H9 (cell line): Measurements from ENCODE around the gene ZNF467. TPM values are rescaled to one million over a fixed set of nuclear protein-coding genes. Genes with fewer than 3 reads are reported as not detected.

Experiments
- DNase-seq: peaks from one replicate; pipeline ENCODE4 v3.0.0-alpha.2; 2017
- H2AFZ ChIP-seq: one replicate; pipeline ENCODE4 v1.6.1; 2013; ENCODE audit warnings: mild to moderate bottlenecking, low read length, control low read depth, moderate library complexity
- H2AK5ac ChIP-seq: 2 replicates; pipeline ENCODE4 v1.6.1; 2013; ENCODE audit warnings: low read length, control low read depth, mixed read lengths; ENCODE audit not compliant: insufficient read length
- H2BK120ac ChIP-seq: one replicate; pipeline ENCODE4 v1.6.1; 2013; ENCODE audit warnings: low read depth, mild to moderate bottlenecking, low read length, control low read depth, inconsistent platforms; ENCODE audit not compliant: poor library complexity, severe bottlenecking
- H2BK12ac ChIP-seq: 2 replicates; pipeline ENCODE4 v1.6.1; 2013; ENCODE audit warnings: low read length, control low read depth, mixed read lengths, low read depth; ENCODE audit not compliant: insufficient read length
- H2BK15ac ChIP-seq: 2 replicates; pipeline ENCODE4 v1.6.1; 2013; ENCODE audit warnings: low read depth, low read length, control low read depth
- H2BK20ac ChIP-seq: one replicate; pipeline ENCODE4 v1.6.1; 2013; ENCODE audit warnings: low read depth, mild to moderate bottlenecking, low read length, control low read depth, inconsistent platforms; ENCODE audit not compliant: poor library complexity, severe bottlenecking
- H2BK5ac ChIP-seq: 2 replicates; pipeline ENCODE4 v1.6.1; 2013; ENCODE audit warnings: low read length, control low read depth, mixed read lengths; ENCODE audit not compliant: insufficient read length
- H3K14ac ChIP-seq: 2 replicates; pipeline ENCODE4 v1.6.1; 2013; ENCODE audit warnings: low read length, control low read depth; ENCODE audit not compliant: insufficient read depth
- H3K18ac ChIP-seq: 2 replicates; pipeline ENCODE4 v1.6.1; 2013; ENCODE audit warnings: low read depth, mild to moderate bottlenecking, mixed read lengths, low read length, control low read depth; ENCODE audit not compliant: insufficient read length
- H3K23ac ChIP-seq: 2 replicates; pipeline ENCODE4 v1.6.1; 2013; ENCODE audit warnings: low read length, control low read depth, mixed read lengths, low read depth; ENCODE audit not compliant: insufficient read length
- H3K23me2 ChIP-seq: 2 replicates; pipeline ENCODE4 v1.6.1; 2013; ENCODE audit warnings: low read depth, mild to moderate bottlenecking, mixed read lengths, low read length, control low read depth; ENCODE audit not compliant: insufficient read length, poor library complexity, severe bottlenecking
- H3K27ac ChIP-seq: 2 replicates; pipeline ENCODE4 v1.5.1; 2013; ENCODE audit warnings: low read length, control low read depth, mixed read lengths, low read depth; ENCODE audit not compliant: insufficient read length
- H3K27me3 ChIP-seq: 2 replicates; pipeline ENCODE4 v1.6.1; 2013; ENCODE audit warnings: low read length, control low read depth, inconsistent platforms; ENCODE audit not compliant: insufficient read depth
- H3K4ac ChIP-seq: 2 replicates; pipeline ENCODE4 v1.6.1; 2013; ENCODE audit warnings: low read depth, mild to moderate bottlenecking, control low read depth, inconsistent platforms, low read length, moderate library complexity
- H3K4me1 ChIP-seq: 2 replicates; pipeline ENCODE4 v1.6.1; 2013; ENCODE audit warnings: low read length, control low read depth, inconsistent platforms; ENCODE audit not compliant: insufficient read depth
- H3K4me2 ChIP-seq: 2 replicates; pipeline ENCODE4 v1.6.1; 2013; ENCODE audit warnings: low read length, control low read depth, mixed read lengths; ENCODE audit not compliant: insufficient read length, insufficient read depth
- H3K56ac ChIP-seq: 2 replicates; pipeline ENCODE4 v1.6.1; 2013; ENCODE audit warnings: low read depth, mild to moderate bottlenecking, mixed read lengths, low read length, control low read depth; ENCODE audit not compliant: insufficient read length
- H3K79me1 ChIP-seq: 2 replicates; pipeline ENCODE4 v1.6.1; 2013; ENCODE audit warnings: low read depth, mild to moderate bottlenecking, moderate library complexity, low read length, control low read depth, inconsistent platforms; ENCODE audit not compliant: insufficient read depth, poor library complexity, severe bottlenecking
- H3K79me2 ChIP-seq: 2 replicates; pipeline ENCODE4 v1.6.1; 2013; ENCODE audit warnings: low read length, control low read depth, inconsistent platforms; ENCODE audit not compliant: insufficient read depth
- H3K9ac ChIP-seq: 2 replicates; pipeline ENCODE4 v1.6.1; 2013; ENCODE audit warnings: low read length, control low read depth, mixed read lengths; ENCODE audit not compliant: insufficient read length; ENCODE audit errors: extremely low read depth
- H3K9me3 ChIP-seq: one replicate; pipeline ENCODE4 v1.6.1; 2013; ENCODE audit warnings: low read depth, low read length, inconsistent platforms; ENCODE audit not compliant: control insufficient read depth
- H3T11ph ChIP-seq: one replicate; pipeline ENCODE4 v1.6.1; 2013; ENCODE audit warnings: mild to moderate bottlenecking, low read length, control low read depth, inconsistent platforms
- H4K20me1 ChIP-seq: one replicate; pipeline ENCODE4 v1.6.1; 2013; ENCODE audit not compliant: control insufficient read depth, insufficient read length, insufficient read depth
- H4K5ac ChIP-seq: 2 replicates; pipeline ENCODE4 v1.6.1; 2013; ENCODE audit warnings: low read depth, mild to moderate bottlenecking, mixed read lengths, low read length, control low read depth; ENCODE audit not compliant: insufficient read length
- H4K8ac ChIP-seq: replicated peaks from 2 replicates; pipeline ENCODE4 v1.6.1; 2013; ENCODE audit warnings: low read length, control low read depth, mixed read lengths, low read depth; ENCODE audit not compliant: insufficient read length
- H4K91ac ChIP-seq: 2 replicates; pipeline ENCODE4 v1.6.1; 2013; ENCODE audit warnings: low read depth, mild to moderate bottlenecking, moderate library complexity, mixed read lengths, low read length, control low read depth; ENCODE audit not compliant: insufficient read length
- H3K27ac Mint-ChIP-seq, 3 experiments: 2 replicates in 2 of 3; 3 replicates in 1 of 3; pipeline ENCODE4 v1.8.0; 2020 to 2021; ENCODE audit warnings: mixed read lengths in 3 of 3, mild to moderate bottlenecking in 1 of 3, moderate library complexity in 1 of 3
- H3K27me3 Mint-ChIP-seq: 2 replicates; pipeline ENCODE4 v1.8.0; 2021; ENCODE audit warnings: low read depth, mild to moderate bottlenecking, moderate library complexity, mixed read lengths
- H3K36me3 Mint-ChIP-seq, 3 experiments: 2 replicates in 2 of 3; 3 replicates in 1 of 3; pipeline ENCODE4 v1.8.0; 2020 to 2021; ENCODE audit warnings: low read depth in 3 of 3, mixed read lengths in 3 of 3; ENCODE audit not compliant: insufficient read depth in 1 of 3
- H3K4me1 Mint-ChIP-seq, 2 experiments: 2 replicates each; pipeline ENCODE4 v1.8.0; 2020; ENCODE audit warnings: mixed read lengths in 2 of 2
- H3K4me3 Mint-ChIP-seq, 2 experiments: 2 replicates in 1 of 2; 3 replicates in 1 of 2; pipeline ENCODE4 v1.8.0; 2020 to 2021; ENCODE audit warnings: mild to moderate bottlenecking in 2 of 2, mixed read lengths in 2 of 2, moderate library complexity in 1 of 2
- H3K9me3 Mint-ChIP-seq, 2 experiments: 2 replicates in 1 of 2; 3 replicates in 1 of 2; pipeline ENCODE4 v1.8.0; 2020; ENCODE audit warnings: mild to moderate bottlenecking in 2 of 2, mixed read lengths in 2 of 2, moderate library complexity in 1 of 2
- CTCF ChIP-seq: fragments of 200-600 bp; sonication (generic); conservative IDR thresholded peaks from 3 replicates; pipeline ENCODE4 v1.8.0; 2021; ENCODE audit warnings: antibody characterized with exemption, mild to moderate bottlenecking
- WGBS: extraction: QIAGEN DNeasy Blood & Tissue Kit; methylation state at CpG from one replicate; pipeline ENCODE4 v1.1.7; 2013; ENCODE audit warnings: missing lambda C conversion rate, low lambda C conversion rate, mixed read lengths; ENCODE audit not compliant: insufficient read length; ENCODE audit errors: extremely low coverage; 5-methylcytosine and 5-hydroxymethylcytosine counted together
- total RNA-seq: library from RNA; stranded (reverse); gene quantifications from 2 replicates; pipeline ENCODE4 v1.2.1, GENCODE V29; 2021

The ZNF467 gene
- total RNA-seq, 1 experiment from 2014 or later = 0.31 TPM

GRCh38 chr7:149765399-149766121 lies 7.8 kb downstream of the ZNF467 start:
- no peak overlapping the region for H3K4ac ChIP-seq
- no peak overlapping the region for H4K91ac ChIP-seq
- H3K9me3 Mint-ChIP-seq = no peaks in the 10 kb centered on the region; a peak in 1 of 5 replicates
- H3K23ac ChIP-seq = no peak overlapping the region
- no peak overlapping the region for H2BK15ac ChIP-seq
- H3K4me1 Mint-ChIP-seq = peaks cover 18 to 21% of the 10 kb centered on the region in 2 experiments
- H3K18ac ChIP-seq = no peak overlapping the region
- peak; percentile 62 for DNase-seq
- H2AK5ac ChIP-seq = no peak overlapping the region
- H3K56ac ChIP-seq = no peak overlapping the region
- no peak for TF ChIP-seq CTCF
- H3K79me1 ChIP-seq = no peaks in the 10 kb centered on the region
- H3K4me2 ChIP-seq = peak overlapping the region; percentile 20
- no peak overlapping the region for H2BK5ac ChIP-seq
- WGBS = no CpG with 5 or more reads among the region's 76 CpGs
- no peak overlapping the region for H3K27ac ChIP-seq
- H4K5ac ChIP-seq = no peak overlapping the region
- H3K27me3 Mint-ChIP-seq = peaks cover 100% of the 10 kb centered on the region
- H2BK20ac ChIP-seq = no peak overlapping the region
- H3K4me1 ChIP-seq = no peaks in the 10 kb centered on the region
- H3K36me3 Mint-ChIP-seq = no peaks in the 10 kb centered on the region; a peak in 1 of 7 replicates
- peaks cover 85% of the 10 kb centered on the region for H3K27me3 ChIP-seq
- H3K9ac ChIP-seq = no peak overlapping the region
- H3T11ph ChIP-seq = no peak overlapping the region
- no peaks in the 10 kb centered on the region for H3K79me2 ChIP-seq
- H4K20me1 ChIP-seq = no peaks in the 10 kb centered on the region
- H3K14ac ChIP-seq = no peak overlapping the region
- H4K8ac ChIP-seq = no peak overlapping the region
- H2BK120ac ChIP-seq = no peak overlapping the region
- H3K23me2 ChIP-seq = peaks cover 10% of the 10 kb centered on the region
- no peak overlapping the region for H2AFZ ChIP-seq
- no peak overlapping the region for H3K27ac Mint-ChIP-seq
- no peaks in the 10 kb centered on the region for H3K9me3 ChIP-seq
- H3K4me3 Mint-ChIP-seq = peak overlapping the region; percentile 55 to 80
- no peak overlapping the region for H2BK12ac ChIP-seq
